ENCODE measurements around the gene RRAGD.

- TF ChIP-seq CTCF (conservative IDR thresholded peaks at IDR 0.05) (no peak), EZH2 (IDR thresholded peaks at IDR 0.05; ENCODE audit: low read depth) (no peak)
Measured at GRCh38 chr6:89386917-89387491, 25.1 kb downstream of the RRAGD start.

All from PC-9 (cell line).